NCI-H1048 (cell line): ENCODE results near the gene CMSS1.
"Not testable (repeated sequence)": the region's sequence is repeated elsewhere in the genome, so short reads cannot be mapped to it uniquely, and the experiment has no call there.

Experiments
- DNase-seq: peaks from one replicate; lab custom pipeline; 2025; lab: John Stamatoyannopoulos, UW

CMSS1 gene

GRCh38 chr3:100083209-100083608 is 265.5 kb downstream of the CMSS1 start:
- DNase-seq, result no peak

GRCh38 chr3:100084100-100084806 is 266.6 kb downstream of the CMSS1 start:
- DNase-seq, result no peak

GRCh38 chr3:100086401-100086800 is 268.7 kb downstream of the CMSS1 start:
- DNase-seq, result no peak

GRCh38 chr3:100087198-100087597 is 269.5 kb downstream of the CMSS1 start:
- DNase-seq, result no peak

- no peak for DNase-seq
These were observed 271.2 kb downstream of the CMSS1 start for GRCh38 chr3:100088735-100089368.

- DNase-seq, result no peak
These were observed 272.4 kb downstream of the CMSS1 start for GRCh38 chr3:100089812-100090668.

- no peak for DNase-seq
These were observed 273.0 kb downstream of the CMSS1 start for GRCh38 chr3:100090669-100091005.

GRCh38 chr3:100093831-100094230 is 276.2 kb downstream of the CMSS1 start:
- DNase-seq, result no peak

GRCh38 chr3:100096286-100096685 is 278.6 kb downstream of the CMSS1 start:
- DNase-seq, result not testable (repeated sequence)

- no peak for DNase-seq
These were observed 279.2 kb downstream of the CMSS1 start for GRCh38 chr3:100096866-100097265.

GRCh38 chr3:100097919-100098783 is 280.5 kb downstream of the CMSS1 start:
- no peak for DNase-seq

GRCh38 chr3:100098784-100099070 is 281.1 kb downstream of the CMSS1 start:
- no peak for DNase-seq

- no peak for DNase-seq
These were observed 282.0 kb downstream of the CMSS1 start for GRCh38 chr3:100099621-100100020.

- DNase-seq, result no peak
These were observed 282.8 kb downstream of the CMSS1 start for GRCh38 chr3:100100425-100100824.

GRCh38 chr3:100102757-100103156 is 285.1 kb downstream of the CMSS1 start:
- DNase-seq, result no peak

GRCh38 chr3:100103558-100104441 is 286.1 kb downstream of the CMSS1 start:
- DNase-seq, result peak; percentile 53

GRCh38 chr3:100104442-100104798 is 286.8 kb downstream of the CMSS1 start:
- no peak for DNase-seq

- DNase-seq, result no peak
These were observed 287.3 kb downstream of the CMSS1 start for GRCh38 chr3:100104817-100105413.

GRCh38 chr3:100105501-100105900 is 287.8 kb downstream of the CMSS1 start:
- no peak for DNase-seq

GRCh38 chr3:100106094-100106493 is 288.4 kb downstream of the CMSS1 start:
- no peak for DNase-seq
